ENCODE data around the gene HFE.

- TF ChIP-seq PRDM1 (tag by site-specific recombination; IDR thresholded peaks at IDR 0.05) (no peak), SP2 (tag by site-specific recombination; IDR thresholded peaks at IDR 0.05) (no peak), ZNF423 (tag by site-specific recombination; IDR thresholded peaks at IDR 0.05) (no peak), ZNF184 (tag by site-specific recombination; IDR thresholded peaks at IDR 0.05) (no peak), CTCF (tag by site-specific recombination; IDR thresholded peaks at IDR 0.05) (no peak), YY1 (tag by site-specific recombination; IDR thresholded peaks at IDR 0.05) (no peak), ZNF362 (tag by site-specific recombination; IDR thresholded peaks at IDR 0.05) (no peak), ZNF560 (tag by site-specific recombination; IDR thresholded peaks at IDR 0.05; ENCODE audit: borderline replicate concordance) (no peak), REST (tag by site-specific recombination; IDR thresholded peaks at IDR 0.05) (no peak), PATZ1 (tag by site-specific recombination; IDR thresholded peaks at IDR 0.05) (no peak), ATF2 (tag by site-specific recombination; IDR thresholded peaks at IDR 0.05; ENCODE audit: low read depth) (no peak), ZFP41 (tag by site-specific recombination; IDR thresholded peaks at IDR 0.05; ENCODE audit: borderline replicate concordance) (no peak)
Measured at GRCh38 chr6:26075063-26075717, 12.0 kb upstream of the HFE start.
